Cerebellar nuclear complex (tissue), 1 donor: Measurements from ENCODE around the gene PAPOLG.
"Not testable (repeated sequence)": the region's sequence is repeated elsewhere in the genome, so short reads cannot be mapped to it uniquely, and the experiment has no call there.

Experiments used
- DNase-seq, 2 experiments: peaks; one replicate each; lab custom pipeline; 2025; lab: John Stamatoyannopoulos, UW

The PAPOLG gene

DNA sequence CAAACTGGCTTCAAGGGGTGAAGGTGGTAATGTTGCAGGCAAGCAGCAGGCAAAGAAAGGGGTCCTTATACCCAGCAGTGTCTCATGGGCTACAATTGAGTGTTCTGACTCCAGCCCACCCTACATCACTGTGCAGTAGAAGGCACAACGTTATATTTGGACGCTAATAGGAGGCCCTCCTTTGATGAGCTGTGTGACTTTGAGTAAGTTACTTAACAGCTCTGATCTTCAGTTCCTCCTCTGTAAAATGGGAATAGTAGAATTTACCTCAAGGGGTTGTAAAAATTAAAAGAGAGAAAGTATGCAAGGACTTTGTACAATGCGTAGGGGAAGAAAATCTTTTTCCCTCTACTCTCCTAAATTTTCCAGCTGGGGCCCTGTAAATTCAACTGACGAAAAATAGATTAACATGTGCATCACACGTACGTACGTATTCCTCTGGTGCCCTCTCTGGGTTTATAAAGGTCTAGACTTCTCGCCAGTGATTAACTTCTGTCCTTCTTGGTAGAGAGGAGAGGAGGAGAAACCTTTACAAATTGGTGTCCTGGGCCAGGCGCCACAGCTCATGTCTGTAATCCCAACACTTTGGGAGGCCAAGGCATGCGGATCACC, 67.7 kb downstream of the PAPOLG start:
- no peak for DNase-seq

GRCh38 chr2:60825666-60826065, 69.6 kb downstream of the PAPOLG start:
- no peak for DNase-seq

DNA sequence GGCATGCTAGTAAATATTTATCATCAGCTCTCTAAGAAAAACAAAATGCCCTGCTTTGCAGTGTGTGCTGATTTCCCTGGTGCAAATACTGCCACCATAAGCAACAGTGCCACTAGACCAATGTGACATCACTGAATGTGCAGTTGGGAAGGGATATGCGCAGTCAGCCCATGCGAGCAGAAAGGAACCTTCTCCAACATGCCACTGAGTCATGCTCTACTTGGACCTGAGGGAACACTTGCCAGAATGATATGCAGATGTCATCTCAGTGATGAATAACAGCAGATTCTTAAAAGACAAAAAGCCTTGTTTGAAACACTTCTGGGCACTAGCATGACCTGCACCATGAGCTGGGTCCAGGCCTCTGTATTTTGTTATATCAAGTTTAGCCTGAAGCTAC, 70.0 kb downstream of the PAPOLG start:
- DNase-seq = no peak

- not testable (repeated sequence) for DNase-seq
Observed at GRCh38 chr2:60826860-60827259, 70.8 kb downstream of the PAPOLG start.

GRCh38 chr2:60827369-60827768, 71.3 kb downstream of the PAPOLG start:
- no peak for DNase-seq

- no peak for DNase-seq
Observed at GRCh38 chr2:60830991-60831390, 74.9 kb downstream of the PAPOLG start.

GRCh38 chr2:60831921-60832320, 75.9 kb downstream of the PAPOLG start:
- DNase-seq = no peak

GRCh38 chr2:60832621-60833020, 76.6 kb downstream of the PAPOLG start:
- no peak for DNase-seq

GRCh38 chr2:60834270-60834717, 78.2 kb downstream of the PAPOLG start:
- no peak for DNase-seq

- DNase-seq = no peak
Observed at GRCh38 chr2:60836491-60836890, 80.4 kb downstream of the PAPOLG start.

DNA sequence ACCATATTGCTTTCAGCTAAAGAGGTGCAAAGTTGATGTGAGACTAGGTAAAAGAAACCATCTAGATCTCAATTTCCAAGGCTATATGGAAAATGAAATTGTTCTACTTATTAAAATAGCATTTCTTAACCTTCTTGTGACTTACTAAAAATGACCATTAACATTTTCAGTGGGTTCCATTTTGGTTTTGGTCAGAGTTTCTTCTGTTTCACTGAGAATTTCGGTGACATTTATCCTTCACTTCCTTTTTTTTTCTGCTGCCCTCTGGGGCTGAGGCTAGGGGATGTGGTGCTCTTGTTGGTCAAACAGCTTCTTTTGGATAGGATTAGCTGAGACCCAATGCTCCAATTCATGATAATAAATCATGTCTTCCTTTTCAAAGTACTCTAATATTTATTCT, 81.1 kb downstream of the PAPOLG start:
- no peak for DNase-seq

GRCh38 chr2:60838481-60838880, 82.4 kb downstream of the PAPOLG start:
- DNase-seq = no peak

GRCh38 chr2:60839126-60839813, 83.2 kb downstream of the PAPOLG start:
- DNase-seq = no peak

GRCh38 chr2:60840880-60841279, 84.8 kb downstream of the PAPOLG start:
- no peak for DNase-seq

DNA sequence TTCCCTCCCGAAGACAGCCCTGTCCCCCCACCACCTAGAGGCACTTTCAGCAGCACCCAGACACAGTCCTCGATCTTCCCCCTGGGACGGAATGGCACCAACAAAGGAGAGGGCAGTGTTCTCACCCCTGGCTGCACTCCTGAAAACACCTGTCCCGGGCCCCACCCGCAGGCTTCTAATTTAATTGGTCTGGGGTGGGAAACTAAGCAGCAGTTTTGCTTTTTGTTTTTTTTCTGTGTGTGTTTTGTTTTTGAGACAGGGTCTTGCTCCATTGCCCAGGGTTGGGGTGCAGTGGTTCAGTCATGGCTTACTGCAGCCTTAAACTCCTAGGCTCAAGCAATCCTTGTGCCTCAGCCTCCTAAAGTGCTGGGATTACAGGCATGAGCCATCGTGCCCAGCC, 86.9 kb downstream of the PAPOLG start:
- no peak for DNase-seq

DNA sequence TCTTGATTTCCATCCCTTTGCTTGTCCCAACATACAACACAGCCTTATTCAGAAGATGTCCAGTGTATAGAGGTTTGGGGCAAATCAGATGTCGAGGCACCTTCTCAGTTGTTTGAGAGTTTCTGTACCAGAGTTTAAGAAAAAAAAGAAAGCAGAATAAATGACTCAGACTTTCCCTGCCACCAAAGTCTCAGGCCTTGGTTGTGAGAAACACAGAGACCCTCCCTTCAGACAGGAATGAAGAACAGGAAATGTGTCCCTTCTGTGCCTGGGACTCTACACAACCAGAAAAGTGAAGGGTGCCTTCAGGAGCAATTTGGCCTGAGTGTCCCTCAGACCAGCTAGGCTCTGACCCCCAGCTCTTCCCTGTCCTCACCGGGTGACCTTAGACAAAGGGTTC, 88.0 kb downstream of the PAPOLG start:
- DNase-seq = no peak

- DNase-seq = no peak
Observed at GRCh38 chr2:60847854-60848253, 91.8 kb downstream of the PAPOLG start.
